ENCODE data around the gene PXDC1. TPM values are rescaled to one million over a fixed set of nuclear protein-coding genes. Genes with fewer than 3 reads are reported as not detected.

PXDC1 gene
- total and polyA plus RNA-seq, 4 donors = 21.0 to 53.8 (median 43.3) TPM

- H3K9me3 ChIP-seq (ENCODE audit: control insufficient read depth in 4 of 4, insufficient read depth in 3 of 4, low read length in 3 of 4) = no peaks in the 10 kb centered on the region
- no peaks in the 10 kb centered on the region for H3K27me3 ChIP-seq (ENCODE audit: control insufficient read depth in 3 of 3, insufficient read depth in 3 of 3, low read length in 2 of 3)
- peaks cover 14 to 36% (median 22%) of the 10 kb centered on the region in 4 donors for H3K36me3 ChIP-seq (ENCODE audit: control insufficient read depth in 4 of 4, insufficient read depth in 4 of 4, low read length in 4 of 4)
- peaks cover 0 to 8% (median 4%) of the 10 kb centered on the region in 5 donors for H3K4me1 ChIP-seq (ENCODE audit: control insufficient read depth in 5 of 5, insufficient read depth in 5 of 5, low read length in 5 of 5)
- ATAC-seq (ENCODE audit: insufficient read depth, low FRiP score) (no peak), DNase-seq (no peak)
- H3K9ac ChIP-seq (ENCODE audit: insufficient read depth in 1 of 2, low read length in 2 of 2) = no peak overlapping the region
- TF ChIP-seq CTCF (IDR thresholded peaks at IDR 0.05; ENCODE audit: control extremely low read depth, extremely low read depth) = no peak
- no peak overlapping the region for H3K27ac ChIP-seq (ENCODE audit: low read depth in 1 of 2, low read length in 1 of 2)
- WGBS, 2 donors = 97% methylated on average over 5 of the region's 5 CpGs
- no peak overlapping the region for H3K4me3 ChIP-seq
Measured at GRCh38 chr6:3735029-3735605, 16.4 kb downstream of the PXDC1 start.

GRCh38 chr6:3734023-3734422, 17.5 kb downstream of the PXDC1 start:
- peaks cover 14 to 34% (median 22%) of the 10 kb centered on the region in 4 donors for H3K36me3 ChIP-seq (ENCODE audit: control insufficient read depth in 4 of 4, insufficient read depth in 4 of 4, low read length in 4 of 4)
- no peak for DNase-seq
- 88 to 91% methylated on average over 10 of the region's 10 CpGs for WGBS, 2 donors

GRCh38 chr6:3733321-3733925, 18.1 kb downstream of the PXDC1 start:
- Histone ChIP-seq H3K9ac (ENCODE audit: insufficient read depth in 1 of 2, low read length in 2 of 2) (no peak overlapping the region), H3K9me3 (ENCODE audit: control insufficient read depth in 4 of 4, insufficient read depth in 3 of 4, low read length in 3 of 4) (no peaks in the 10 kb centered on the region), H3K4me3 (no peak overlapping the region), H3K27me3 (ENCODE audit: control insufficient read depth in 3 of 3, insufficient read depth in 3 of 3, low read length in 2 of 3) (no peaks in the 10 kb centered on the region), H3K36me3 (ENCODE audit: control insufficient read depth in 4 of 4, insufficient read depth in 4 of 4, low read length in 4 of 4) (peaks cover 14 to 34% (median 22%) of the 10 kb centered on the region in 4 donors), H3K4me1 (ENCODE audit: control insufficient read depth in 5 of 5, insufficient read depth in 5 of 5, low read length in 5 of 5) (peaks cover 0 to 8% (median 3%) of the 10 kb centered on the region in 5 donors), H3K27ac (ENCODE audit: low read depth in 1 of 2, low read length in 1 of 2) (no peak overlapping the region)
- no peak for TF ChIP-seq CTCF (IDR thresholded peaks at IDR 0.05; ENCODE audit: control extremely low read depth, extremely low read depth)
- DNase-seq = no peak
- WGBS, 2 donors = 90 to 92% methylated on average over 17 of the region's 17 CpGs
- no peak for ATAC-seq (ENCODE audit: insufficient read depth, low FRiP score)

More at GRCh38 chr6:3734023-3734422, 17.5 kb downstream of the PXDC1 start:
- Histone ChIP-seq H3K4me3 (no peak overlapping the region), H3K4me1 (ENCODE audit: control insufficient read depth in 5 of 5, insufficient read depth in 5 of 5, low read length in 5 of 5) (peaks cover 0 to 8% (median 3%) of the 10 kb centered on the region in 5 donors), H3K27me3 (ENCODE audit: control insufficient read depth in 3 of 3, insufficient read depth in 3 of 3, low read length in 2 of 3) (no peaks in the 10 kb centered on the region), H3K27ac (ENCODE audit: low read depth in 1 of 2, low read length in 1 of 2) (no peak overlapping the region), H3K9me3 (ENCODE audit: control insufficient read depth in 4 of 4, insufficient read depth in 3 of 4, low read length in 3 of 4) (no peaks in the 10 kb centered on the region), H3K9ac (ENCODE audit: insufficient read depth in 1 of 2, low read length in 2 of 2) (no peak overlapping the region)
- TF ChIP-seq CTCF (IDR thresholded peaks at IDR 0.05; ENCODE audit: control extremely low read depth, extremely low read depth) = no peak
- no peak for ATAC-seq (ENCODE audit: insufficient read depth, low FRiP score)

All from lung (tissue), 12 donors.